GM08714 (cell line): ENCODE results near the gene SEC14L1.

ENCODE experiments used
- H3K4me3 ChIP-seq: fragments of 200-500 bp; sonication (Bioruptor generic); 2 replicates; pipeline ENCODE4 v1.5.1; 2014; ENCODE audit warnings: mild to moderate bottlenecking, low read length, inconsistent platforms
- ZNF274 ChIP-seq: IDR thresholded peaks from 2 replicates; pipeline ENCODE4 v1.6.1; 2012; ENCODE audit warnings: mild to moderate bottlenecking, low read depth, low read length

Gene SEC14L1

GRCh38 chr17:77177002-77177741 lies 36.4 kb downstream of the SEC14L1 start:
- TF ChIP-seq ZNF274, result no peak
- H3K4me3 ChIP-seq, result no peak overlapping the region

GRCh38 chr17:77178050-77178449 lies 37.3 kb downstream of the SEC14L1 start:
- no peak overlapping the region for H3K4me3 ChIP-seq
- TF ChIP-seq ZNF274, result no peak

GRCh38 chr17:77178563-77178962 lies 37.8 kb downstream of the SEC14L1 start:
- TF ChIP-seq ZNF274, result no peak
- H3K4me3 ChIP-seq, result no peak overlapping the region

GRCh38 chr17:77180503-77181357 lies 40.0 kb downstream of the SEC14L1 start:
- no peak overlapping the region for H3K4me3 ChIP-seq
- TF ChIP-seq ZNF274, result no peak

GRCh38 chr17:77182205-77183172 lies 41.7 kb downstream of the SEC14L1 start:
- no peak overlapping the region for H3K4me3 ChIP-seq
- TF ChIP-seq ZNF274, result no peak

- no peak overlapping the region for H3K4me3 ChIP-seq
Measured at GRCh38 chr17:77184474-77184873, 43.7 kb downstream of the SEC14L1 start.

GRCh38 chr17:77185137-77185536 lies 44.4 kb downstream of the SEC14L1 start:
- no peak overlapping the region for H3K4me3 ChIP-seq
- TF ChIP-seq ZNF274, result no peak

More at GRCh38 chr17:77184474-77184873, 43.7 kb downstream of the SEC14L1 start:
- no peak for TF ChIP-seq ZNF274

GRCh38 chr17:77186141-77186604 lies 45.4 kb downstream of the SEC14L1 start:
- TF ChIP-seq ZNF274, result no peak
- H3K4me3 ChIP-seq, result no peak overlapping the region

- no peak for TF ChIP-seq ZNF274
- peak overlapping the region; percentile 18; the same call in 1 of the 2 replicates for H3K4me3 ChIP-seq
Measured at GRCh38 chr17:77188084-77189066, 47.6 kb downstream of the SEC14L1 start.

GRCh38 chr17:77189148-77189547 lies 48.4 kb downstream of the SEC14L1 start:
- H3K4me3 ChIP-seq, result no peak overlapping the region; the same call in 1 of the 2 replicates

GRCh38 chr17:77190576-77190975 lies 49.8 kb downstream of the SEC14L1 start:
- no peak overlapping the region for H3K4me3 ChIP-seq
- TF ChIP-seq ZNF274, result no peak

More at GRCh38 chr17:77189148-77189547, 48.4 kb downstream of the SEC14L1 start:
- TF ChIP-seq ZNF274, result no peak

- no peak overlapping the region for H3K4me3 ChIP-seq
- no peak for TF ChIP-seq ZNF274
Measured at GRCh38 chr17:77191244-77191643, 50.5 kb downstream of the SEC14L1 start.

GRCh38 chr17:77193653-77194052 lies 52.9 kb downstream of the SEC14L1 start:
- H3K4me3 ChIP-seq, result no peak overlapping the region
- TF ChIP-seq ZNF274, result no peak

- no peak overlapping the region for H3K4me3 ChIP-seq
- TF ChIP-seq ZNF274, result no peak
Measured at GRCh38 chr17:77194179-77194578, 53.4 kb downstream of the SEC14L1 start.
